Hepatic stellate cell (primary cell): ENCODE results near the gene TIMM8B.
"Not testable (repeated sequence)": the region's sequence is repeated elsewhere in the genome, so short reads cannot be mapped to it uniquely, and the experiment has no call there.

Experiments used
- DNase-seq: peaks from one replicate; pipeline ENCODE4 v3.0.0; 2011; ENCODE audit warnings: low spot score

TIMM8B gene

DNA sequence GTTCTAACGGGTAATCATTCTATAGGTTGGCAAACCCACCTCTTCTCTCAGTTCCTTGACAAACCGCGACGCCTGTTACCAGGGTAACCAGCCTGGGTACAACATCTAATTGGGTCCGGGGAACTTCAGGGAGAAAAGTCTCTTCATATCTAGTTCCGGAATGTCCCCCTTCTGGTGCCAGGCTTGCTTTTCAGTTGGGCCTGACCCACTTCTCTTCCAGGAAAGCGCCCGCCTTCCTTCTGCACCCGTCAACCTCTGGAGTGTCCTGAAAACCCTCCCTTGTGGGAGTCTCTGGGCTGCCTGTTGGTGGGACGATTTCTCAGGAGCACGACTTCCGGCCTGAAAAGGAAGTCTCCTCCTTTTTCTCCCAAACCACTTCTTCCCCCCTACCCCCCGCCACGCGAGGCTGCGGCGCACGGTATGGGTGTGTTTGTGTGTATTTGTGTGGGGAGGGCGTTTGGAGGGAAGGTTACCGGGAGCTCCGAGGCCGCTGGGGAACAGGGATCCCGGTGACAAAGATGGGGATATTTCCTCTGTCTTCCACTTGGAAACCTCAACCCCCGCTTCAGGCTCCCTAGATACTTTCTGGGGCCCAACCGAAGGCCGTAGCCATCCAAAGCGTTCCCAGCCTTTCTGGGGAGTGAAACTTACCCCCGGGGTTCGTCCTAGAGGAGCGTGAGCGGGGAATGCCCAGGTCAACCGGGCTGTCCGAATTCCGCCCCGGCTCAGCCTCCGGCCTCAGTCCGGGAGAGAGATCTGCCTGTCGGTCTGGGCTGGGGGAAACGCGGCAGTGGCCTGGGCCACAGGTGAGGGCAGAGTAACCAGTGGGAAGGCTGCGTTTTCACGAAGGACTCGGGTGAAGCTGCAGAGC lies 12.4 kb downstream of the TIMM8B start, which contains the start of the genes NKAPD1 and PIH1D2:
Gene NKAPD1 (plus strand): TSS at position 359 of the 871 bp plus-strand sequence. CDS start 1,276 bp downstream, outside the sequence.
Gene PIH1D2 (minus strand): TSS at position 77 of the 871 bp plus-strand sequence. CDS start 843 bp downstream, outside the sequence.
- peak; percentile 83 for DNase-seq

DNA sequence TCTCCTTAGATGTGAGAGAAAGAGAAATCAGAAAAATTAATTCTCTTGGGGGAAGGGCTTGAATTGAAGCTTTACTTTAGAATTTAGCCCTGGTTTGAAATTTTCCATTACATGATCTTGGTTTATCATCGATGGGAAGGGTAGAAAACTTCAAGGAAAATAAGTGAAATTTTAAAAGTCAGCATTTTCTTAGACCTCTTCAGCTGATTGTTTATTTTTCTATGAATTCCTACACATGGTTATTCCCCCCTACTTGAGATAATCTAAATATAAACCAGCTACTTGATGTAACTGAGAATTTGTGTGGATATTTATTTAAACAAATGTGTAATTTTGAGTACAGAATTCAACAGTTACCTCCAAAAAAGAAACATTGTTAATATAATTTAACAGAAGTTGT lies 23.6 kb downstream of the TIMM8B start:
- DNase-seq: peak; percentile 9

DNA sequence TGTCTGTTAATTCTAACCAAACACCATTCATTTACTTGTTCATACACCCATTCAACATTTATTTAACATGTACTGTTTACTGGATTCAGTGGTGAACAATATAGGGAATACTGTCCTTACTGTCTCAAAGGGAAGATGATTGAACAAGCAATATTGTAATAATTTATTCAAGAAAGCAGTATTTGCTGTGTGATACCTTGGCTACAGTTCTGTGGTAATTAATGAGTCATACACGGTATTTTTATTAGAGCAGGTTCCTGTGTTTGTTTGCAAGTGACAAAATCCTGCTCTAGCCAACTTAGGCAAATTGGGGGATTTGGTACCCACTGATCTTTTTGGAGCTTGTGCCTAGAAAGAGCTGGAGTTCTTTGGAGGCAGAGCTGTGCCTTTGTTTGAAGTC lies 28.5 kb downstream of the TIMM8B start:
- DNase-seq: no peak

DNA sequence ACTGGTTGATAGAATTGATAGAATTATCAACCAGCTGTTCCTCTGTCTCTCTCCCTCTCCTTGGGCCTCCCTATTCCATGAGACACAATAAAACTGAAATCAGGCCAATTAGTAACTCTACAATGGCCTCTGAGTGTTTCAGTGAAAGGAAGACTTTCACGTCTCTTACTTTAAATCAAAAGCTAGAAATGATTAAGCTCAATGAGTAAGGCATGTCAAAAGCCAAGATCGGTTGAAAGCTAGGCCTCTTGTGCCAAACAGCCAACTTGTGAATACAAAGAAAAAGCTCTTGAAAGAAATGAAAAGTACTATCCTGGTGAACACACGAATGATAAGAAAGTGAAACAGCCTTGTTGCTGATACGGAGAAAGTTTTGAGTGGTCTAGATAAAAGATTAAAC lies 29.4 kb downstream of the TIMM8B start:
- no peak for DNase-seq

DNA sequence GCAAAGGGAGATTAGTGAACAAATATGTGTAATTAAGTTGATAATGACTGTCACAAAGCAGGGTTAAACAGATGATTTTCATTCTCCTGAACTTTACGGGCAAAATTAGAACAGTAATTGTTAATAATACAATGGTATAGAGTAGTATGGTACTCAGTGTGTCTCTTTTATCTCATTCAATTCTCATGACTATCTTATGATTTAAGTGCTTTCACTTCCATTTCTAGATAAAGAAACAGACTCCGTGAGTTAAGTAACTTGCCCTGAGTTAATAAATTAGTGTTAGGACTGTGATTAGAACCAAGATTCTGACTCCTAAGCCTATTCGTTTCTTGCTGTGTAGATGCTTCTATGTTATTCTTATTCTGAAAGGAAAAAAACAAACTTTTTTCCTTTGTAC lies 34.8 kb downstream of the TIMM8B start:
- DNase-seq: no peak

DNA sequence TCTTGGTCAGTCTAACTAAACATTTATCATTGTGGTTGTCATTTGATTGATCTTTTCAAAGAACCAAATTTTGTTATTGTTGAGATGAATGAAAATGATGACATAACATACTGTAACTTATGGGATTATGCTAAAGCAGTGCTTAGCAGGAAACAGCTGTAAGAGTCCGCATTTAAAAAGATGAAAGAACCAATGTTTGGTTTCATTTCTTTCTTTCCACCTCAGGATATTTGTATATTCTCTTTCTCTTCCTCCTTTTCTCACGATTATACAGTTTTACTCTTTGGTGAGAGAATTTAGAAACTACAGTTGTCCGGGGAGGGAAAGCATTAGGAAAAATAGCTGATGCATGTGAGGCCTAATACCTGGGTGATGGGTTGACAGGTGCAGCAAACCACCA lies 35.8 kb downstream of the TIMM8B start:
- DNase-seq: no peak

DNA sequence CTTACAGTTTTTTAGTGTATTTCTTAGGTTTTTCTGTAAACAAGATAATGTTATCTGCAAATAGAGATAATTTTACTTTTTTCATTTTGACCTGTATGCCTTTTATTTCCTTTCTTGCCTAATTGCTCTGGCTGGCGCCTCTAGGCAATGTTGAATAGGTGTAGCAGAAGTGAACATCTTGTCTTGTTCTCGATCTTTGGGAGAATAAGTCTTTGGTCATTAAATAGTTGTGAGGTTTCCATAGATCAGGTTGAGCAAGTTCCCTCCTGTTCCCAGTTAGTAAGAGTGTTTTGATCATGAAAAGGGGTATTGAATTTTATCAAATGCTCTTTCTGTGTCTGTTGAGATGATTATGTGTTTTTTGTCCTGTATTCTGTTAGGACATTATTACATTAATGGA lies 36.8 kb downstream of the TIMM8B start:
- DNase-seq: no peak

DNA sequence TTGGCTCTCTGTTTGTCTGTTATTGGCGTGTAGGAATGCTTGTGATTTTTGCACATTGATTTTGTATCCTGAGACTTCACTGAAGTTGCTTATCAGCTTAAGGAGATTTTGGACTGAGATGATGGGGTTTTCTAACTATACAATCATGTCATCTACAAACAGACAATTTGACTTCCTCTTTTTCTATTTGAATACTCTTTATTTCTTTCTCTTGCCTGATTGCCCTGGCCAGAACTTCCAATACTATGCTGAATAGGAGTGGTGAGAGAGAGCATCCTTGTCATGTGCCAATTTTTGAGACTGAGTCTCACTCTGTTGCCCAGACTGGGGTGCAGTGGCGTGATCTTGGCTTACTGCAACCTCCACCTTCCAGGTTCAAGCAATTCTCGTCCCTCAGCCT lies 38.3 kb downstream of the TIMM8B start:
- not testable (repeated sequence) for DNase-seq

DNA sequence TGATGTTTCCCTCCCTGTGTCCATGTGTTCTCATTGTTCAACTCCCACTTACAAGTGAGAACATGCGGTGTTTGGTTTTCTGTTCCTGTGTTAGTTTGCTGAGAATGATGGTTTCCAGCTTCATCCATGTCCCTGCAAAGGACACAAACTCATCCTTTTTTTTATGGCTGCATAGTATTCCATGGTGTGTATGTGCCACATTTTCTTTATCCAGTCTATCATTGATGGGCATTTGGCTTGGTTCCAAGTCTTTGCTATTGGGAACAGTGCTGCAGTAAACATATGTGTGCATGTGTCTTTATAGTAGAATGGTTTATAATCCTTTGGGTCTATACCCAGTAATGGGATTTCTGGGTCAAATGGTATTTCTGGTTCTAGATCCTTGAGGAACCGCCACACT lies 39.9 kb downstream of the TIMM8B start:
- DNase-seq: not testable (repeated sequence)

DNA sequence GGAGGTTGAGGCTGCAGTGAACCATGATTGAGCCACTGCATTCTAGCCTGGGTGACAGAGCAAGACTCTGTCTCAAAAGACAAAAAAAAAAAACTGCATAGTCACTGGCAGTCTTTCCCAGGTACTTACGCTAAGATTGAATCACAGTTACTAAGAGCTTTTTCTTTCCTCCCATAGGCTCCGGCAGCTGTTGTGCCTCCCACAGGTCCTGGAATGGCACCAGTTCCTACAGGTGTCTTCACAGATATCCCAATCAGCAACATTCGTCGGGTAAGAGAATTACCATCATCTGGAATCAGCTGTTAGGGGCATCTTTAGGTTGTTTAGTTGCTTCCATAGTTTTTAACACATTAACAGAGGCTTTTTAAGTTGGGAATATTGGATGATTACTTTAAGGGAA lies 41.6 kb downstream of the TIMM8B start:
- no peak for DNase-seq

DNA sequence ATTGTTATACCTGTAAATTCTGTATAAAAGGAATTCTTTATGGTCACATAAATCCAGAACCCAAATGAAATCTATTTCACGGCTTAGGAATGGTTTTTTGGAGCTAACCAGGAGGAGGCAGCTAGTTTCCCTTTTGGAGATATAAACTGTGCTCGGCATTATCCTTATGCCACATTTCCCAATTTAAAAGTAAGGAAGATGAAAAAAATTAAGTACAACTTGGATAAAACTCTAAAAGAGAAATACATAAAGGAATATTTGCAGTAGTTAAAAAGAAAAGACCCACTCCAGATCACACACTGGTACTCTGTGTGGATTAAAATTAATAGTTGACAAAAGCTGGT lies 43.6 kb downstream of the TIMM8B start:
- no peak for DNase-seq

DNA sequence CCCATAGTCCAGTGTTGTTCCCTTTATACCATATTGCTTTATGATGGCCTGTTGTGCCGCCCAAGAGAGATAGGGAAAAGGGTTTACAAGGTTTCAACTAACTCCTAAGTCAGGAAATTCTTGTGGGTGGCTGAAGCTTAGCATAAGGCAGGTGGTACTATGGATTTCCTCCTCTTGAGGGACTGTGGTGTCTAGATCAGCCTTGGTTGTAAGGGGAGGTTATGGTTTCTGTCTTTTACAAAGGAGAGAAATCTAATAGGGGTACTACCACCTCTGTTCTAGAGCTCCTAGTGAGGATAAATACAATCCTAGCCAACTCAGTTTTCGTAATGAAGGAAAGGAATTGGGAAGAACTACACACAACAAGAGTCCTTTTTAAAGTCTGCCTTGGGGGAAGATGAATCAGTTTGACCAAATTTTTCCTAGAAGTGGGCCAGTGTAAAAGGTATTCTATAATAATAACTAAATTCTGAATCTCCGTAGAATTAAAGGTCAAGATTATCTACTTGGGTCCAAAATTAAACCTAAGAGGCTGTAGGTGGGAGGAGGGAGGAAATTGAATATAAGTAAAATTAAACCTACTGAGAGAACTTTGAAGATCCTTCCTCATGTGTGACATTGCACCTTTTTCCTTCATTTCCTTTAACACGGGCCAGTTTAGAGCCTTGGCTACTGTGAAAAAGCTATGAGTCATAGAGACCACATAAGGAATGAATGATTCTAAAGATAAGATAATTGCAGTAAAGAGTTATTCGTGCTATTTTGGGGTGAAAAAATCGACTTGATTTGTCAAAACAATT lies 44.2 kb downstream of the TIMM8B start:
- DNase-seq: no peak

DNA sequence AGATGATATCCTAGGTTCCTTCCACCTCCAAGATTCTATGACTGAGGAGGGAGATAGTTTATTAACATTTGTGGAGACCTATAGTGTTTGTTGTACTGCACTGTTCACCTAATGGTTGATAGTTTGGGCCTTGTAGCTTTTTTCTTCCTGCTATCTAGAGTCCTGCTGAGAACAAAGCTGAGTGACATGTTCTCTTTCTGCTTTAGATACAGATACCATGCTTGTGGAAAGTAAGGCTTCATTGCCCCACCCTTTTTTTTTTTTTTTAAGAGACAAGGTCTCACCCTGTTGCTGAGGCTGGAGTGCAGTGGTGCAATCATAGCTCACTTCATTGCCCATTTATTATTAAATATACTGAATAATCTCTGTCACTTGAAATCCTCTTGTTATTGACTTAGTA lies 49.0 kb downstream of the TIMM8B start:
- DNase-seq: no peak
